ENCODE measurements around the gene PLCH1.

DNA sequence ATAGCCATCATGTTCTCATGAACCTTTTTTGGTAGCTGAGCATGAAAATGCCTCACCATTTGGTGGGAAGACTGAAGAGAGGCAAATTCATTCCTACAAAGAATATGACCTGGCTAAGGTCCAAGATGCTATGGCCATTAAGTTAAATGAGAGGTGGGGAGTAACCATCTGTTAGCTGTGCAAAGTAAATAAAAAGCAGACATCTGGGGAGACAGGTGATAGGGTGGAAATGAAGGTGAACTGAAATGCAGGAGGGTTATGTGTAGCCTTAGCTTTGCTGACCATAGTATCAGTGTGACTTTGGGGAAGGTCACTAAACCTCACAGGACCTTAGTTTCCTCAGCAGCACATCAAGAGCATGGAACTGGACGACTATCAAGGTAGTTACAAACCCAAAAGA lies 340.4 kb downstream of the PLCH1 start:
- TF ChIP-seq, protein P1, sequence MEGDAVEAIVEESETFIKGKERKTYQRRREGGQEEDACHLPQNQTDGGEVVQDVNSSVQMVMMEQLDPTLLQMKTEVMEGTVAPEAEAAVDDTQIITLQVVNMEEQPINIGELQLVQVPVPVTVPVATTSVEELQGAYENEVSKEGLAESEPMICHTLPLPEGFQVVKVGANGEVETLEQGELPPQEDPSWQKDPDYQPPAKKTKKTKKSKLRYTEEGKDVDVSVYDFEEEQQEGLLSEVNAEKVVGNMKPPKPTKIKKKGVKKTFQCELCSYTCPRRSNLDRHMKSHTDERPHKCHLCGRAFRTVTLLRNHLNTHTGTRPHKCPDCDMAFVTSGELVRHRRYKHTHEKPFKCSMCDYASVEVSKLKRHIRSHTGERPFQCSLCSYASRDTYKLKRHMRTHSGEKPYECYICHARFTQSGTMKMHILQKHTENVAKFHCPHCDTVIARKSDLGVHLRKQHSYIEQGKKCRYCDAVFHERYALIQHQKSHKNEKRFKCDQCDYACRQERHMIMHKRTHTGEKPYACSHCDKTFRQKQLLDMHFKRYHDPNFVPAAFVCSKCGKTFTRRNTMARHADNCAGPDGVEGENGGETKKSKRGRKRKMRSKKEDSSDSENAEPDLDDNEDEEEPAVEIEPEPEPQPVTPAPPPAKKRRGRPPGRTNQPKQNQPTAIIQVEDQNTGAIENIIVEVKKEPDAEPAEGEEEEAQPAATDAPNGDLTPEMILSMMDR (IDR thresholded peaks at IDR 0.05; ENCODE audit: low read depth, low read length, poor library complexity, severe bottlenecking), result no peak
- no peak for TF ChIP-seq EZH2phosphoT487 (IDR thresholded peaks at IDR 0.05; ENCODE audit: borderline replicate concordance, low read length)
